SK-N-SH treated with all-trans-retinoic acid at 6 μM for 48 hours (cell line): Measurements from ENCODE around the gene MFSD6.

ENCODE experiments used
- ATAC-seq: fragments of 200-7000 bp; cut with Tn5 transposase; 3 replicates; pipeline ENCODE4 v1.9.1; 2020; ENCODE audit warnings: mild to moderate bottlenecking, moderate library complexity
- ARNTL ChIP-seq: fragments of 450-650 bp; formaldehyde crosslinking; IDR thresholded peaks from 2 replicates; pipeline ENCODE4 v1.5.0; 2020; ENCODE audit warnings: low read depth, mild to moderate bottlenecking, moderate library complexity, borderline replicate concordance
- BACH2 ChIP-seq: fragments of 250-450 bp; sonication (Bioruptor Pico); IDR thresholded peaks from 2 replicates; pipeline ENCODE4 v1.9.0; 2021; ENCODE audit warnings: mild to moderate bottlenecking, borderline replicate concordance
- CREB5 ChIP-seq: fragments of 250-450 bp; sonication (Bioruptor Pico); IDR thresholded peaks from 2 replicates; pipeline ENCODE4 v1.5.1; 2020; ENCODE audit warnings: low read depth, mild to moderate bottlenecking, moderate library complexity
- CSDC2 ChIP-seq: fragments of 250-450 bp; sonication (Bioruptor Pico); IDR thresholded peaks from 2 replicates; pipeline ENCODE4 v1.5.0; 2020; ENCODE audit warnings: mild to moderate bottlenecking, moderate library complexity
- CSRNP3 ChIP-seq: fragments of 250-450 bp; sonication (Bioruptor Pico); IDR thresholded peaks from 2 replicates; pipeline ENCODE4 v1.5.1; 2021; ENCODE audit warnings: mild to moderate bottlenecking, moderate library complexity
- ESRRG ChIP-seq: fragments of 250-450 bp; sonication (Bioruptor Pico); IDR thresholded peaks from 2 replicates; pipeline ENCODE4 v1.6.1; 2021; ENCODE audit warnings: mild to moderate bottlenecking
- GLIS3 ChIP-seq: fragments of 250-450 bp; sonication (Bioruptor Pico); IDR thresholded peaks from 2 replicates; pipeline ENCODE4 v1.5.0; 2020; ENCODE audit warnings: mild to moderate bottlenecking, moderate library complexity
- ISL1 ChIP-seq: fragments of 250-450 bp; sonication (Bioruptor Pico); IDR thresholded peaks from 2 replicates; pipeline ENCODE4 v2.1.2; 2022; ENCODE audit warnings: mild to moderate bottlenecking, moderate library complexity
- OSR1 ChIP-seq: fragments of 250-450 bp; sonication (Bioruptor Pico); IDR thresholded peaks from 2 replicates; pipeline ENCODE4 v1.8.0; 2022; ENCODE audit warnings: moderate library complexity, mild to moderate bottlenecking, inconsistent platforms
- PATZ1 ChIP-seq: fragments of 250-450 bp; sonication (Bioruptor Pico); IDR thresholded peaks from 2 replicates; pipeline ENCODE4 v1.8.0; 2020; ENCODE audit warnings: mild to moderate bottlenecking, moderate library complexity, borderline replicate concordance
- POU6F1 ChIP-seq: fragments of 250-450 bp; sonication (Bioruptor Pico); IDR thresholded peaks from 2 replicates; pipeline ENCODE4 v1.8.0; 2021; ENCODE audit warnings: low read depth, mild to moderate bottlenecking, moderate library complexity, borderline replicate concordance
- PPARA ChIP-seq: fragments of 250-450 bp; sonication (Bioruptor Pico); IDR thresholded peaks from 2 replicates; pipeline ENCODE4 v1.5.0; 2020; ENCODE audit warnings: mild to moderate bottlenecking, borderline replicate concordance
- RARB ChIP-seq: fragments of 250-450 bp; sonication (Bioruptor Pico); IDR thresholded peaks from 2 replicates; pipeline ENCODE4 v1.8.0; 2021; ENCODE audit warnings: mild to moderate bottlenecking, moderate library complexity
- SNAI2 ChIP-seq: fragments of 250-450 bp; sonication (Bioruptor Pico); IDR thresholded peaks from 2 replicates; pipeline ENCODE4 v1.5.0; 2020; ENCODE audit warnings: mild to moderate bottlenecking, moderate library complexity
- TCF4 ChIP-seq: fragments of 250-450 bp; sonication (Bioruptor Pico); IDR thresholded peaks from 2 replicates; pipeline ENCODE4 v1.8.0; 2021; ENCODE audit warnings: mild to moderate bottlenecking, moderate library complexity, borderline replicate concordance
- TOX ChIP-seq: fragments of 250-450 bp; sonication (Bioruptor Pico); IDR thresholded peaks from 2 replicates; pipeline ENCODE4 v1.8.0; 2021; ENCODE audit warnings: mild to moderate bottlenecking, moderate library complexity, borderline replicate concordance
- TSHZ2 ChIP-seq: fragments of 250-450 bp; sonication (Bioruptor Pico); IDR thresholded peaks from 2 replicates; pipeline ENCODE4 v1.5.0; 2020; ENCODE audit warnings: mild to moderate bottlenecking, moderate library complexity
- ZC3H10 ChIP-seq: fragments of 250-450 bp; sonication (Bioruptor Pico); IDR thresholded peaks from 2 replicates; pipeline ENCODE4 v1.5.1; 2021; ENCODE audit warnings: mild to moderate bottlenecking, moderate library complexity
- ZFP3 ChIP-seq: fragments of 250-450 bp; sonication (Bioruptor Pico); IDR thresholded peaks from 2 replicates; pipeline ENCODE4 v1.5.0; 2020; ENCODE audit warnings: mild to moderate bottlenecking, moderate library complexity
- ZFP30 ChIP-seq: fragments of 450-650 bp; formaldehyde crosslinking; IDR thresholded peaks from 2 replicates; pipeline ENCODE4 v1.5.0; 2022; ENCODE audit warnings: mild to moderate bottlenecking, moderate library complexity
- ZNF565 ChIP-seq: fragments of 450-650 bp; formaldehyde crosslinking; conservative IDR thresholded peaks from 2 replicates; pipeline ENCODE4 v1.5.0; 2020; ENCODE audit warnings: low read depth, mild to moderate bottlenecking, moderate library complexity
- ZNF70 ChIP-seq: fragments of 450-650 bp; formaldehyde crosslinking; IDR thresholded peaks from 2 replicates; pipeline ENCODE4 v1.5.0; 2020; ENCODE audit warnings: mild to moderate bottlenecking, moderate library complexity

The MFSD6 gene

GRCh38 chr2:190396271-190396670 lies 11.9 kb upstream of the MFSD6 start:
- no peak for TF ChIP-seq BACH2 (CRISPR knock-in tag)
- TF ChIP-seq CSDC2 (CRISPR knock-in tag) = no peak
- TF ChIP-seq ZNF70 (CRISPR knock-in tag) = no peak
- no peak for TF ChIP-seq ISL1
- no peak for TF ChIP-seq ARNTL
- TF ChIP-seq TOX (CRISPR knock-in tag) = no peak
- no peak for TF ChIP-seq SNAI2 (CRISPR knock-in tag)
- TF ChIP-seq TSHZ2 (CRISPR knock-in tag) = no peak
- no peak for TF ChIP-seq RARB (CRISPR knock-in tag)
- no peak for TF ChIP-seq PATZ1
- TF ChIP-seq ZFP3 = no peak
- TF ChIP-seq ZFP30 (CRISPR knock-in tag) = no peak
- no peak for TF ChIP-seq CREB5
- TF ChIP-seq ESRRG (CRISPR knock-in tag) = no peak
- no peak for TF ChIP-seq ZNF565 (CRISPR knock-in tag)
- no peak for TF ChIP-seq ZC3H10 (CRISPR knock-in tag)
- no peak for TF ChIP-seq GLIS3 (CRISPR knock-in tag)
- TF ChIP-seq CSRNP3 (CRISPR knock-in tag) = no peak
- no peak for TF ChIP-seq PPARA (CRISPR knock-in tag)
- no peak for TF ChIP-seq OSR1 (CRISPR knock-in tag)
- TF ChIP-seq, all 23 proteins: peak for 0
- no peak for ATAC-seq

GRCh38 chr2:190402986-190403603 lies 5.1 kb upstream of the MFSD6 start:
- ATAC-seq = no peak
- TF ChIP-seq ZNF565 (CRISPR knock-in tag) (no peak), BACH2 (CRISPR knock-in tag) (no peak), SNAI2 (CRISPR knock-in tag) (no peak), PATZ1 (no peak)

GRCh38 chr2:190404487-190404886 lies 3.7 kb upstream of the MFSD6 start:
- no peak for TF ChIP-seq PATZ1
- TF ChIP-seq TOX (CRISPR knock-in tag) = no peak
- TF ChIP-seq CSDC2 (CRISPR knock-in tag) = no peak
- TF ChIP-seq OSR1 (CRISPR knock-in tag) = no peak
- no peak for TF ChIP-seq ESRRG (CRISPR knock-in tag)
- TF ChIP-seq GLIS3 (CRISPR knock-in tag) = no peak
- no peak for TF ChIP-seq POU6F1 (CRISPR knock-in tag)
- no peak for TF ChIP-seq TCF4 (CRISPR knock-in tag)
- no peak for TF ChIP-seq CREB5
- TF ChIP-seq, all 23 proteins: peak for 0
- no peak for ATAC-seq
